Psoas muscle (tissue), 8 donors: ENCODE results near the gene ACTL6B. TPM values are rescaled to one million over a fixed set of nuclear protein-coding genes. Genes with fewer than 3 reads are reported as not detected.

Experiments used
- ATAC-seq, 4 donors: fragments of 200-7000 bp; cut with Tn5 transposase; one replicate each; pipeline ENCODE4 v1.9.1; 2020; ENCODE audit warnings: moderate library complexity in 3 of 4, mild to moderate bottlenecking in 2 of 4
- DNase-seq, 2 donors: peaks; one replicate each; pipeline ENCODE4 v3.0.0-alpha.2; 2020
- H3K27ac ChIP-seq: fragments of 200-600 bp; one replicate; pipeline ENCODE4 v1.8.0; 2022
- H3K27me3 ChIP-seq, 3 donors: fragments of 200-600 bp in 1 of 3; one replicate each; pipeline versions ENCODE4 v1.6.1 to v1.8.0; 2013 to 2022; ENCODE audit warnings: low read length in 2 of 3, mild to moderate bottlenecking in 2 of 3, moderate library complexity in 1 of 3; ENCODE audit not compliant: insufficient read depth in 3 of 3
- H3K36me3 ChIP-seq, 2 donors: fragments of 200-600 bp in 1 of 2; one replicate each; pipeline versions ENCODE4 v1.6.1 to v1.8.0; 2013 to 2022; ENCODE audit warnings: low read depth in 1 of 2, mild to moderate bottlenecking in 1 of 2, moderate library complexity in 1 of 2; ENCODE audit not compliant: insufficient read depth in 1 of 2
- H3K4me1 ChIP-seq: fragments of 200-600 bp; one replicate; pipeline ENCODE4 v1.8.0; 2022
- H3K4me3 ChIP-seq: fragments of 200-600 bp; one replicate; pipeline ENCODE4 v1.8.0; 2022; ENCODE audit warnings: mild to moderate bottlenecking
- H3K9me3 ChIP-seq: fragments of 200-600 bp; one replicate; pipeline ENCODE4 v1.8.0; 2022
- CTCF ChIP-seq: fragments of 200-600 bp; IDR thresholded peaks from one replicate; pipeline ENCODE4 v1.8.0; 2022; ENCODE audit warnings: antibody characterized with exemption
- WGBS, 3 donors: extraction: QIAGEN DNeasy Blood & Tissue Kit; methylation state at CpG; one replicate each; pipeline versions ENCODE4 v1.1.6 to v1.1.7; 2013; 5-methylcytosine and 5-hydroxymethylcytosine counted together
- intact Hi-C, 2 donors: fragments of 100-400 bp; cut with DNase I; formaldehyde crosslinking; loops; one replicate each; pipeline versions ENCODE4 v1.11.0 to v1.14.2; 2022
- polyA plus RNA-seq, 3 donors: library from polyadenylated mRNA; stranded (reverse); fragments of 200-250 nt; gene quantifications; one replicate each; pipeline ENCODE4 v1.2.3, GENCODE V29; 2013
- total RNA-seq, 4 donors: library from RNA; stranded (reverse); fragmentation: NEBNext Ultra II Directional in 2 of 4; extraction: Animal tissue kit (Norgen Biotek cat#: 25700) in 2 of 4; gene quantifications; one replicate each; pipeline versions ENCODE4 v1.2.1 to v1.2.4, GENCODE V29; 2021 to 2023
- donor health status: healthy with polysubstance abuse.
- donor health status: DM: no; HTN: no; CAD: no; lungs with moderate emphysema.
- donor health status: Bipolar disorder and iron deficiency.
- donor health status: healthy.
- donor health status: DM: yes; HTN: yes; CAD: no.
- donor health status: DM: no; HTN: no; CAD: no.
- donor health status: DM: no; HTN: no; CAD: no.
- donor health status: DM: yes; HTN: yes; CAD: no.

Gene ACTL6B
- total and polyA plus RNA-seq, 7 donors: 0.03 TPM; not detected in 6

- Histone ChIP-seq H3K36me3 (no peaks in the 10 kb centered on the region), H3K9me3 (no peaks in the 10 kb centered on the region), H3K27me3 (peaks cover 0 to 54% (median 10%) of the 10 kb centered on the region in 3 donors), H3K4me1 (no peaks in the 10 kb centered on the region), H3K4me3 (no peak overlapping the region), H3K27ac (no peak overlapping the region)
- no peak for ATAC-seq
- WGBS, 3 donors: 67 to 70% (median 69%) methylated on average over 15 of the region's 15 CpGs
- DNase-seq: no peak
- no peak for TF ChIP-seq CTCF
- intact Hi-C loops: no loop called here
Observed at GRCh38 chr7:100649826-100650565, 6.3 kb downstream of the ACTL6B start.

GRCh38 chr7:100642534-100642907 is 13.7 kb downstream of the ACTL6B start:
- Histone ChIP-seq H3K27ac (no peak overlapping the region), H3K27me3 (peaks cover 0 to 38% (median 16%) of the 10 kb centered on the region in 3 donors), H3K4me1 (no peaks in the 10 kb centered on the region), H3K4me3 (no peak overlapping the region), H3K9me3 (no peaks in the 10 kb centered on the region), H3K36me3 (no peaks in the 10 kb centered on the region)
- ATAC-seq (no peak), DNase-seq (no peak)
- TF ChIP-seq CTCF: no peak
- intact Hi-C loops: no loop called here
- 38 to 50% (median 50%) methylated on average over 10 to 11 of the region's 11 CpGs for WGBS, 3 donors

- DNase-seq (no peak), ATAC-seq (no peak)
- H3K27me3 ChIP-seq: peaks cover 0 to 32% (median 16%) of the 10 kb centered on the region in 3 donors
- no peak for TF ChIP-seq CTCF
- intact Hi-C loops: no loop called here
- WGBS, 3 donors: 73 to 83% (median 75%) methylated on average over 10 of the region's 10 CpGs
- H3K27ac ChIP-seq: no peak overlapping the region
- H3K4me1 ChIP-seq: no peaks in the 10 kb centered on the region
- no peaks in the 10 kb centered on the region for H3K36me3 ChIP-seq
- no peaks in the 10 kb centered on the region for H3K9me3 ChIP-seq
- no peak overlapping the region for H3K4me3 ChIP-seq
Observed at GRCh38 chr7:100641860-100642533, 14.3 kb downstream of the ACTL6B start.

GRCh38 chr7:100641463-100641859 is 14.8 kb downstream of the ACTL6B start, which contains the start of gene TFR2:
TSS of gene TFR2 (minus strand) at chr7:100641552. CDS start at chr7:100641509, 43 bp downstream.
- peaks cover 0 to 28% (median 13%) of the 10 kb centered on the region in 3 donors for H3K27me3 ChIP-seq
- H3K4me3 ChIP-seq: no peak within 1 kb of the TSS
- TF ChIP-seq CTCF: no peak
- intact Hi-C loops: no loop called here
- no peak for ATAC-seq
- no peak within 1 kb of the TSS for H3K27ac ChIP-seq
- no peaks in the 10 kb centered on the region for H3K4me1 ChIP-seq
- WGBS, 3 donors: 56 to 63% (median 58%) methylated on average over 10 of the region's 10 CpGs
- no peaks in the 10 kb centered on the region for H3K9me3 ChIP-seq
- no peak for DNase-seq
- no peaks in the 10 kb centered on the region for H3K36me3 ChIP-seq
